HFF-Myc (cell line): ENCODE measurements around the gene SH2D6.

Experiments
- DNase-seq: peaks from one replicate; pipeline ENCODE4 v3.0.0-alpha.2; 2011; ENCODE audit warnings: low read depth; ENCODE audit errors: extremely low read depth
- H3K4me3 ChIP-seq: replicated peaks from 2 replicates; pipeline ENCODE4 v1.5.1; 2011; ENCODE audit warnings: low read depth, mild to moderate bottlenecking, control low read depth, low read length
- TF ChIP-seq, protein P1 (sequence below): IDR thresholded peaks from 2 replicates; pipeline ENCODE4 v1.5.1; 2012; ENCODE audit warnings: mild to moderate bottlenecking, low read depth, low read length, control low read depth; ENCODE audit errors: missing control alignments

The SH2D6 gene

DNA sequence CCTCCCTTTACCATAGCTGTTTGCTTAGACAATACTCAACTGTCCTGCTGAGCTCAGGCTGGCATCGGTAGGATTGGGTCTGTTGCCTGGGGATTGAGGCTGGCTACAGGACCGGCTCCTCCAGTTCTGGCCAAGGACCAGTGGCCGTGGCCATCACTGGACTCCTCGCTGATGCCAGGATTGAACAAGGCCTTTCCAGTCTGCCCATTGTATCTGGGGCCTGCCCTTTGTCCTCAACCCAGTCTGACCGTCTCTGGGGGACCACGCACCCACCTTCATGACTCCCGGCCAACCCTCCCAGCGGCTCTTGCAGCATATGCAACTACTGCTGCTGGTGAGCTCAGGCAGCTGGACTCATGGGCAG is 28.7 kb downstream of the SH2D6 start:
- H3K4me3 ChIP-seq = no peak overlapping the region
- DNase-seq = no peak
- TF ChIP-seq, protein P1, sequence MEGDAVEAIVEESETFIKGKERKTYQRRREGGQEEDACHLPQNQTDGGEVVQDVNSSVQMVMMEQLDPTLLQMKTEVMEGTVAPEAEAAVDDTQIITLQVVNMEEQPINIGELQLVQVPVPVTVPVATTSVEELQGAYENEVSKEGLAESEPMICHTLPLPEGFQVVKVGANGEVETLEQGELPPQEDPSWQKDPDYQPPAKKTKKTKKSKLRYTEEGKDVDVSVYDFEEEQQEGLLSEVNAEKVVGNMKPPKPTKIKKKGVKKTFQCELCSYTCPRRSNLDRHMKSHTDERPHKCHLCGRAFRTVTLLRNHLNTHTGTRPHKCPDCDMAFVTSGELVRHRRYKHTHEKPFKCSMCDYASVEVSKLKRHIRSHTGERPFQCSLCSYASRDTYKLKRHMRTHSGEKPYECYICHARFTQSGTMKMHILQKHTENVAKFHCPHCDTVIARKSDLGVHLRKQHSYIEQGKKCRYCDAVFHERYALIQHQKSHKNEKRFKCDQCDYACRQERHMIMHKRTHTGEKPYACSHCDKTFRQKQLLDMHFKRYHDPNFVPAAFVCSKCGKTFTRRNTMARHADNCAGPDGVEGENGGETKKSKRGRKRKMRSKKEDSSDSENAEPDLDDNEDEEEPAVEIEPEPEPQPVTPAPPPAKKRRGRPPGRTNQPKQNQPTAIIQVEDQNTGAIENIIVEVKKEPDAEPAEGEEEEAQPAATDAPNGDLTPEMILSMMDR = no peak

DNA sequence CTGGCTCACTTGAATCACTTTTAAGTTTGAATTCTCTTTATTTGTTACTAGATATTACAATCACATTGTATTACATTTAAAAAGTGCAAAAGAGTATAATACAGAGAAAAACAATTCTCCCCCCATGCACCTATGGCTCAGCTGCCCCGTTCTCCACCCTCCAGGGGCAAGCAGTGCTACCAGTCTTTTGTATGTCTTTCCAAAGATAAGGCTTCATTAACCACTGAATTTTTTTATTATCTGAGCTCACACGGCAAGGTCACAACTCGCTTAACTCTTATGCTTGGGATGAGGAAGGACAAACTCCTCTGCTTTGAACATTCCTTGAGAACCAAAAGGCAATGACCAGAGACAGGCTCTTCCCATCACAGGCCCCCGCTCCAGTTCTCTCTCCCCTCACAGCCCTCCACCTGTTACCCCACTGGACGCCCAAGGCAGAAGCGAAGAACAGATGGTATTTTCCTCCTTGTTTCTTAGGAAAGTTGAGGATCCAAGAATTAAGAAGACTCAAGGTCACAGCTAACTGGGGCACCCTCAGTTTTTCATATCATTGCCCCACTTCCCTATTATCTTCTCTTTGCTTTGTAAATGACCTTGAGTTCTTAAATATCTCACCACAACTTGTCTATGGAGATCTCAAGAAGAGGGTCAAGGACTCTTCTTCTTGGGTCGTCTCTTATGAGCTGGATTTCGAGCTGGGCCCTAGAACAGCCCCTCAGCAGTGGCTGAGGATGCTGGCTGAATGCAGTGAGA is 30.1 kb downstream of the SH2D6 start:
- DNase-seq = no peak
- no peak overlapping the region for H3K4me3 ChIP-seq
- TF ChIP-seq, protein P1 = no peak

DNA sequence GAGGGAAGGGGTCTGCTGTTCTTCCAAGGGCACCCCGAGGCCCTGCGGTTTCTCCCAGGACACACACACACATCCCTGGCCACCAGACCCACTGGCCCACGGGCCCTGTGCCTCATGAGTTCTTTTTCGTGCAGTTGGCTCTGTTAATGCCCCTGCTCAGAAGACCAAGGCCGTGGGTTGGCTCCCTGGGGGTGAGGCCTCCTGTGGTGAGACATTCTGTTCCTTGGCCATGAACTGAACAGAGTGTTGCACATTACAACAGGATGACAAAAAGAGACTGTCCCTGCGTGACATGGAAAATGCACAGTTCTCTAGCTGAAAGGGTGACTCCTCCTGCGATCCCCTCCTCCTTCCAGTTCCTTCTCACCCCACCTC is 30.7 kb downstream of the SH2D6 start:
- H3K4me3 ChIP-seq = no peak overlapping the region
- DNase-seq = no peak
- TF ChIP-seq, protein P1 = no peak

DNA sequence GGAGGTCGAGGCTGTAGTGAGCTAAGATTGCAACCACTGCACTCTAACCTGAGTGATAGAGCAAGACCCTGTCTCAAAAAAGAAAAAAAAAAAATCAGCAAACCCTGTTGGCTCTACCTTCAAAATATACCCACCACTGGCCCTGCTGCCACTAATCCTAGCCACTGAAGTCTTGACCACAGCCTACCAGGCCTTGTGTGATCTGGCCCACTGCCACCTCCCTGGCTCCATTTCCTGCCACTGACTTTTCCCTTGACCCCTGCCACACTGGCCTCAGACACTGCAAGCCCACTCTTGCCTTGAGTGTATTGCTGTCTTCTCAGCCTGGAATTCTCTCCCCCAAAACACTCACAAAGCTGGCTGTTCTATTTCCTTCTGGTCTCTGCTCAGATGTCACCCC is 33.7 kb downstream of the SH2D6 start:
- TF ChIP-seq, protein P1 = no peak

DNA sequence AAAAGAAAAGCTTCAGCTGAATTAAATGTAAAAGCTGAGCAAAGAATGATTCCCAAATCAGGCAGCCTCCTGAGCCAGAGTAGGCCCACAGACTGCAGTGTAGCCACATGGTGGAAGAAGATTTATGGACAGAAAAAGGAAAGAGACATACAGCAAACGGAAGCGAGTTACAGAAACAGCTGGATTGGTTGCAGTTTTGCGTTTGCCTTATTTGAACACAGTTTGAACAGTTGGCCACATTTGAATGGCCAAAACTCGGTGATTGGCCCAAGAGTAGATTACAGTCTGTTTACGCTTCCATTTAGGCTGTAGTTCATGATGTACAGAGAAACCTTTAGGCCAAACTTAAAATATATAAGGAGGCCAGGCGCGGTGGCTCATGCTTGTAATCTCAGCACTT is 35.1 kb downstream of the SH2D6 start:
- no peak overlapping the region for H3K4me3 ChIP-seq
- no peak for DNase-seq
- TF ChIP-seq, protein P1 = no peak

More for the DNA sequence above, 33.7 kb downstream of the SH2D6 start:
- DNase-seq = no peak
- no peak overlapping the region for H3K4me3 ChIP-seq

DNA sequence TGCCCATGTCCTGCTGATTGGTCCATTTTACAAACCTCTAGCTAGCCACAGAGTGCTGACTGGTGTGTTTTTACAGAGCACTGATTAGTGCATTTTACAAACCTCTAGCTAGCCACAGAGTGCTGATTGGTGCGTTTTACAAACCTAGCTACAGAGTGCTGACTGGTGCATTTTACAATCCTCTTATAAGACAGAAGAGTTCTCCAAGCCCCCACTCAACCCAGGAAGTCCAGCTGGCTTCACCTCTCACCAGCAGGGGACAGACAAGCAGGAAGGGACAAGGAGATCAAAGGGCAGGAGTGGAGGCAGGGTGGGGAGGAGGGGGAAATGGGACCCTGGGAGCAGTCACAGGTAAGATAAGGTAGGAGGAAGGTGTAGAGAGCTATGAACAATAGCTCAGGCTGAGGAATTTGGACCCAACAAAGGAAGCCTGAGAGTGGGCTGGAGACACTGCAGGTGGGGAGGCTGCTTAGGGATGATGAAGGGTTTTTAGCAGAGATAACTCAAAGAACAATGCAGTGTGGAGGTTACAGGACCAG is 37.1 kb downstream of the SH2D6 start:
- TF ChIP-seq, protein P1 = no peak
- no peak overlapping the region for H3K4me3 ChIP-seq

DNA sequence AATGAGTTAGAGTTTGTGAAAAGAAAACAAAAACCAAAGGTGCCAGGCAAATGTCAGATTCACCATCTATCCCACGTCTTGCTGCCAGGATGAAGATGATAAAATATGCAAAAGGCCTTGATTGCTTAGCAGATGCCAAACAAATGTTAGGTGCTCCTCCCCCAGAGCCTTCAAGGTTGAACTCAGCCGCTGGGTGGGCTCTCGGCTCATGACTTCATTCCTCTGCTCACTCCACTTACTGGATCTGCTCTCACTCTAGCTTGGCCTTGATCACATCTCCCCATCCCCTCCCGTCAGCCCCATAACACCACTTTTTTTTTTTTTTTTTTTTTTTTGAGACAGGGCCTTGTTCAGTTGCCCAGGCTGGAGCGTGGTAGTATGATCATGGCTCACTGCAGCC is 38.5 kb downstream of the SH2D6 start:
- H3K4me3 ChIP-seq = no peak overlapping the region
- TF ChIP-seq, protein P1 = no peak
- no peak for DNase-seq

More for the DNA sequence above, 37.1 kb downstream of the SH2D6 start:
- no peak for DNase-seq
